HG03439 (cell line): Measurements from ENCODE around the gene PDCD2.
"Not testable (repeated sequence)": the region's sequence is repeated elsewhere in the genome, so short reads cannot be mapped to it uniquely, and the experiment has no call there.

Experiments used
- ATAC-seq: cut with Tn5 transposase; IDR thresholded peaks from one replicate; pipeline ENCODE4 v1.9.1; 2021; ENCODE audit warnings: mild to moderate bottlenecking, moderate library complexity; ENCODE audit not compliant: unreplicated experiment

Gene PDCD2

GRCh38 chr6:170584181-170584953, at the start of gene PDCD2:
TSS of gene PDCD2 (minus strand) at chr6:170584637. CDS start at chr6:170584581, 56 bp downstream.
- peak; percentile 99 for ATAC-seq

- ATAC-seq: not testable (repeated sequence)
Measured at GRCh38 chr6:170616020-170616554, 31.6 kb upstream of the PDCD2 start.

GRCh38 chr6:170612256-170612804, 27.9 kb upstream of the PDCD2 start:
- ATAC-seq: peak; percentile 74

- not testable (repeated sequence) for ATAC-seq
Measured at GRCh38 chr6:170609225-170609624, 24.8 kb upstream of the PDCD2 start.

- no peak for ATAC-seq
Measured at GRCh38 chr6:170605574-170606259, 21.3 kb upstream of the PDCD2 start.

- no peak for ATAC-seq
Measured at GRCh38 chr6:170597278-170597677, 12.8 kb upstream of the PDCD2 start.

- no peak for ATAC-seq
Measured at GRCh38 chr6:170596426-170596825, 12.0 kb upstream of the PDCD2 start.

GRCh38 chr6:170590725-170591124, 6.3 kb upstream of the PDCD2 start:
- no peak for ATAC-seq

- peak; percentile 39 for ATAC-seq
Measured at GRCh38 chr6:170584954-170585498, 589 bp upstream of the PDCD2 start.

GRCh38 chr6:170583756-170584180, 669 bp downstream of the PDCD2 start:
- ATAC-seq: no peak

- no peak for ATAC-seq
Measured at GRCh38 chr6:170578909-170579308, 5.5 kb downstream of the PDCD2 start.

GRCh38 chr6:170575250-170575649, 9.2 kb downstream of the PDCD2 start:
- ATAC-seq: no peak

GRCh38 chr6:170572704-170573466, 11.6 kb downstream of the PDCD2 start:
- no peak for ATAC-seq

- no peak for ATAC-seq
Measured at GRCh38 chr6:170564936-170565530, 19.4 kb downstream of the PDCD2 start.

GRCh38 chr6:170561555-170561954, 22.9 kb downstream of the PDCD2 start:
- no peak for ATAC-seq

- ATAC-seq: no peak
Measured at GRCh38 chr6:170555305-170555704, 29.1 kb downstream of the PDCD2 start.

GRCh38 chr6:170554796-170555137, 29.7 kb downstream of the PDCD2 start:
- ATAC-seq: no peak

- ATAC-seq: peak; percentile 92
Measured at GRCh38 chr6:170554013-170554795, 30.2 kb downstream of the PDCD2 start, which contains the start of gene TBP. TSS of gene TBP (plus strand) at chr6:170554369. CDS start at chr6:170557030, 2,661 bp downstream.

- peak; percentile 34 for ATAC-seq
Measured at GRCh38 chr6:170553534-170554012, 30.9 kb downstream of the PDCD2 start.
